Heart left ventricle (tissue), 13 donors: Measurements from ENCODE around the gene SYNE4.

ENCODE experiments used
- POLR2A ChIP-seq, 2 donors: fragments of 450-650 bp; IDR thresholded peaks; one replicate each; pipeline ENCODE4 v1.6.1; 2017; ENCODE audit warnings: antibody characterized with exemption in 2 of 2, mild to moderate bottlenecking in 2 of 2, moderate library complexity in 2 of 2
- TF ChIP-seq, protein P1 (sequence below), 12 donors: fragments of 200-600 bp; sonication (generic) in 4 of 12; IDR thresholded peaks; one replicate each; pipeline versions ENCODE4 v1.5.0 to v1.8.0; 2018 to 2022; ENCODE audit warnings: antibody characterized with exemption in 12 of 12, mild to moderate bottlenecking in 5 of 12
- donor health status: ischemic (EF 13 %, LVEDD 7.1; RV severe dilation, severe dysfunction).
- donor health status: DM: no; HTN: yes; CAD: no.
- donor health status: DM: no; HTN: no; CAD: no.
- donor health status: ischemic (EF 25% LVEDD 6.9; RV normal size, moderate dysfunction).
- donor health status: ischemic (EF 25% LVEDD 5.7; RV mildly dilated, moderate dysfunction).
- donor health status: ischemic (EF 35%, LVEDD 5.7; RV mildly dilated, moderate dysfunction).
- donor health status: nonischemic (EF 11% LVEDD 7.7; RV severe dilation, severe dysfunction).
- donor health status: DM: yes; HTN: yes; CAD: no.
- donor health status: PGD.
- donor health status: ischemic (EF 29% LVEDD 5.4; RV normal size, mild dysfunction).
- donor health status: nonischemic (EF 23%, LVEDD 6.1; RV moderate dilation, normal function).

DNA sequence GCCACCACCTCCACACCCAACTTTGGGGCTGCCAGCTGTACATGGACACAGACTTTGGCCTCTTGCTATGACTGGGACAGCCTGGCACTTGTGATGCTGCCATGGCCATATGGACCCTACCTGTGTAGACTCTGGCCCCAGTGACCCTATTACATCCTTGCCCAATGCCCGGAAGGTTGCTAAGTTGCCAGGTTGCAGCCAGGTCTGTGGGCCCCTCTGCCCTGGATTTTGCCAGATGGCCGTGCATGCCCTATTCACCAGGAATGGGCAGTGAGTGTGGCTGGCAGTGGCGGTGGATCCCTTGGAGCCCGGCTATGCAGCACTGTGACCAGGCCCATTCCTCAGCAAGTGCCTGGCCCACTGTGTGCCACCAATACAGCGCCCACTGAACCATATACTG lies 22.5 kb downstream of the SYNE4 start:
- TF ChIP-seq, protein P1, sequence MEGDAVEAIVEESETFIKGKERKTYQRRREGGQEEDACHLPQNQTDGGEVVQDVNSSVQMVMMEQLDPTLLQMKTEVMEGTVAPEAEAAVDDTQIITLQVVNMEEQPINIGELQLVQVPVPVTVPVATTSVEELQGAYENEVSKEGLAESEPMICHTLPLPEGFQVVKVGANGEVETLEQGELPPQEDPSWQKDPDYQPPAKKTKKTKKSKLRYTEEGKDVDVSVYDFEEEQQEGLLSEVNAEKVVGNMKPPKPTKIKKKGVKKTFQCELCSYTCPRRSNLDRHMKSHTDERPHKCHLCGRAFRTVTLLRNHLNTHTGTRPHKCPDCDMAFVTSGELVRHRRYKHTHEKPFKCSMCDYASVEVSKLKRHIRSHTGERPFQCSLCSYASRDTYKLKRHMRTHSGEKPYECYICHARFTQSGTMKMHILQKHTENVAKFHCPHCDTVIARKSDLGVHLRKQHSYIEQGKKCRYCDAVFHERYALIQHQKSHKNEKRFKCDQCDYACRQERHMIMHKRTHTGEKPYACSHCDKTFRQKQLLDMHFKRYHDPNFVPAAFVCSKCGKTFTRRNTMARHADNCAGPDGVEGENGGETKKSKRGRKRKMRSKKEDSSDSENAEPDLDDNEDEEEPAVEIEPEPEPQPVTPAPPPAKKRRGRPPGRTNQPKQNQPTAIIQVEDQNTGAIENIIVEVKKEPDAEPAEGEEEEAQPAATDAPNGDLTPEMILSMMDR (IDR thresholded peaks at IDR 0.05), result no peak
- TF ChIP-seq POLR2A (IDR thresholded peaks at IDR 0.05), result no peak
